Lower leg skin (tissue), 4 donors: ENCODE data around the gene CCR5. TPM values are rescaled to one million over a fixed set of nuclear protein-coding genes. Genes with fewer than 3 reads are reported as not detected.
"Not testable (repeated sequence)": the region's sequence is repeated elsewhere in the genome, so short reads cannot be mapped to it uniquely, and the experiment has no call there.

Source experiments
- DNase-seq, 2 donors: peaks; one replicate each; pipeline ENCODE4 v3.0.0-alpha.2; 2019; ENCODE audit warnings: low spot score in 2 of 2
- H3K4me3 ChIP-seq: fragments of 200-600 bp; sonication (generic); 2 replicates; pipeline ENCODE4 v1.5.1; 2017; ENCODE audit warnings: mild to moderate bottlenecking, low read depth; ENCODE audit not compliant: poor library complexity, severe bottlenecking
- POLR2A ChIP-seq, 2 donors: fragments of 450-650 bp; IDR thresholded peaks; one replicate each; pipeline ENCODE4 v1.6.1; 2016 to 2017; ENCODE audit warnings: antibody characterized with exemption in 2 of 2, mild to moderate bottlenecking in 1 of 2, moderate library complexity in 1 of 2
- WGBS, 2 donors: methylation state at CpG; one replicate each; pipeline ENCODE4 v1.1.5; 2018; 5-methylcytosine and 5-hydroxymethylcytosine counted together
- intact Hi-C: fragments of 100-400 bp; cut with DNase I; formaldehyde crosslinking; loops from one replicate; pipeline ENCODE4 v1.15.0; 2023; ENCODE audit warnings: low total_unique reads
- total RNA-seq, 4 donors: library from RNA; depleted of rRNA; stranded (reverse); fragments of >200 nt; gene quantifications; one replicate each; pipeline ENCODE4 v1.1.0, GENCODE V29; 2016
- TF ChIP-seq, protein P1 (sequence below), 3 donors: fragments of 450-650 bp; IDR thresholded peaks; one replicate each; pipeline ENCODE4 v1.5.1; 2016; ENCODE audit warnings: antibody characterized with exemption in 3 of 3, mild to moderate bottlenecking in 3 of 3, moderate library complexity in 2 of 3

The CCR5 gene
- total RNA-seq: under 1 TPM in 3 of 4 donors, not detected in 1; 0.16 to 0.55 (median 0.20) TPM

DNA sequence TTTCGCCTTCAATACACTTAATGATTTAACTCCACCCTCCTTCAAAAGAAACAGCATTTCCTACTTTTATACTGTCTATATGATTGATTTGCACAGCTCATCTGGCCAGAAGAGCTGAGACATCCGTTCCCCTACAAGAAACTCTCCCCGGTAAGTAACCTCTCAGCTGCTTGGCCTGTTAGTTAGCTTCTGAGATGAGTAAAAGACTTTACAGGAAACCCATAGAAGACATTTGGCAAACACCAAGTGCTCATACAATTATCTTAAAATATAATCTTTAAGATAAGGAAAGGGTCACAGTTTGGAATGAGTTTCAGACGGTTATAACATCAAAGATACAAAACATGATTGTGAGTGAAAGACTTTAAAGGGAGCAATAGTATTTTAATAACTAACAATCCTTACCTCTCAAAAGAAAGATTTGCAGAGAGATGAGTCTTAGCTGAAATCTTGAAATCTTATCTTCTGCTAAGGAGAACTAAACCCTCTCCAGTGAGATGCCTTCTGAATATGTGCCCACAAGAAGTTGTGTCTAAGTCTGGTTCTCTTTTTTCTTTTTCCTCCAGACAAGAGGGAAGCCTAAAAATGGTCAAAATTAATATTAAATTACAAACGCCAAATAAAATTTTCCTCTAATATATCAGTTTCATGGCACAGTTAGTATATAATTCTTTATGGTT, at the start of gene CCR5:
CCR5 (plus strand) TSS at position 108 of the 680 bp plus-strand sequence. CDS start 1,957 bp downstream, outside the sequence.
- no peak within 1 kb of the TSS for H3K4me3 ChIP-seq
- TF ChIP-seq, protein P1, sequence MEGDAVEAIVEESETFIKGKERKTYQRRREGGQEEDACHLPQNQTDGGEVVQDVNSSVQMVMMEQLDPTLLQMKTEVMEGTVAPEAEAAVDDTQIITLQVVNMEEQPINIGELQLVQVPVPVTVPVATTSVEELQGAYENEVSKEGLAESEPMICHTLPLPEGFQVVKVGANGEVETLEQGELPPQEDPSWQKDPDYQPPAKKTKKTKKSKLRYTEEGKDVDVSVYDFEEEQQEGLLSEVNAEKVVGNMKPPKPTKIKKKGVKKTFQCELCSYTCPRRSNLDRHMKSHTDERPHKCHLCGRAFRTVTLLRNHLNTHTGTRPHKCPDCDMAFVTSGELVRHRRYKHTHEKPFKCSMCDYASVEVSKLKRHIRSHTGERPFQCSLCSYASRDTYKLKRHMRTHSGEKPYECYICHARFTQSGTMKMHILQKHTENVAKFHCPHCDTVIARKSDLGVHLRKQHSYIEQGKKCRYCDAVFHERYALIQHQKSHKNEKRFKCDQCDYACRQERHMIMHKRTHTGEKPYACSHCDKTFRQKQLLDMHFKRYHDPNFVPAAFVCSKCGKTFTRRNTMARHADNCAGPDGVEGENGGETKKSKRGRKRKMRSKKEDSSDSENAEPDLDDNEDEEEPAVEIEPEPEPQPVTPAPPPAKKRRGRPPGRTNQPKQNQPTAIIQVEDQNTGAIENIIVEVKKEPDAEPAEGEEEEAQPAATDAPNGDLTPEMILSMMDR (IDR thresholded peaks at IDR 0.05): no peak
- TF ChIP-seq POLR2A (IDR thresholded peaks at IDR 0.05): no peak
- 42 to 51% methylated on average over 5 of the region's 5 CpGs for WGBS, 2 donors
- no peak for DNase-seq
- intact Hi-C loops: loop anchor here (10.0 kb wide), 1 partner anchor 436 kb away; no protein-coding TSS in a partner anchor

DNA sequence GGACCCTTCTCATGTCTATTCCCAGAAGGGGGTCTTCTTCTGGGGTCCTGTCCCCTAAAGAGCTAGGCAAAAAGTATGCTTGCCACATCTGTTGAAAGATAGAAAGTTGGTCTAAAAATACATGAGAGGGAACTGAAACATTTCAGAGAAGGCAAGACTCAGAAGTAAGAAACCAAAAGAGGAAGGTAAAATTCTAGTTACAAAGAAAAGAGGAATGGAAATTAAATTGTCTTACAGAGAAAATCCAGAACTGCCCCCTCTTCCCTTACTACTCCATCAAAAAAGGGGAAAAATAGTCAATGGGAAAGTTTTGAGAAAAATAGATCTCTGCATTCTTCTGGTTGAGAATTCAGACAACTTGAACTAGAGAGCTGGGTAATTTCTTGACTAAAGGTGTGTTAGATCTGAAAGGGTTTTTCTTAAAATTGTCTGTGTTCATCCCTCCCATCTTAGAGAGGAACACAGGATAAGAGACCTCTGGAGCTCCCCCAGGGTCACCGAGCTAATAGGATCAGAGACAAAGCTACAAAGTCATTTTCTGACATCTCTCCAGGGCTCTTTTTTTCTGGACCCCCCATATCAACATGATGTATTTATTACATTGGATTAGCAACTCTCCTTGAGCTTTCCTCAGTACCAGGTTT, 49.2 kb upstream of the CCR5 start:
- intact Hi-C loops: no loop called here
- no peak overlapping the region for H3K4me3 ChIP-seq
- no peak for DNase-seq
- TF ChIP-seq, protein P1 (IDR thresholded peaks at IDR 0.05): no peak
- no peak for TF ChIP-seq POLR2A (IDR thresholded peaks at IDR 0.05)
- 70 to 93% methylated on average over 1 of the region's 1 CpG for WGBS, 2 donors

DNA sequence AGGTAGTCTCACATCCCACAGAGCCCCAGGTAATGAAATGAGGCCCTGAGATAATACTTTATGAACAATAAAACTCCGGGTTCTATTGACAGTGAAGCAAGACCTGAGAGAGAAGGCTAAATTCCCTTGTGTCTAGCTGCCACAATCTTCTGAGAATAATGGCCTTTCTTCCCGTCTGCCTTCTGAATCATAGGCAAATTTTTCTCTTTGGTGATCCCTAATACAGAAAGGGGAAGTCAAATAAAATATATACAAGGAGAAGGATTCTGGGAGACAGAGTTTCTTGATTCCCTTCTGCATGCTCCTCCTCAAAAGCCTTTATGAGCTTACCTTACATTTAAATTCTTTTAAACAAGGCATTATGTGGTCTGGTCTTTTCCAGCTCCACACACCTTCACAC, 46.7 kb upstream of the CCR5 start:
- DNase-seq: no peak
- H3K4me3 ChIP-seq: no peak overlapping the region
- TF ChIP-seq, protein P1 (IDR thresholded peaks at IDR 0.05): no peak
- TF ChIP-seq POLR2A (IDR thresholded peaks at IDR 0.05): no peak
- WGBS, 2 donors: 72 to 81% methylated on average over 2 of the region's 2 CpGs
- intact Hi-C loops: no loop called here

DNA sequence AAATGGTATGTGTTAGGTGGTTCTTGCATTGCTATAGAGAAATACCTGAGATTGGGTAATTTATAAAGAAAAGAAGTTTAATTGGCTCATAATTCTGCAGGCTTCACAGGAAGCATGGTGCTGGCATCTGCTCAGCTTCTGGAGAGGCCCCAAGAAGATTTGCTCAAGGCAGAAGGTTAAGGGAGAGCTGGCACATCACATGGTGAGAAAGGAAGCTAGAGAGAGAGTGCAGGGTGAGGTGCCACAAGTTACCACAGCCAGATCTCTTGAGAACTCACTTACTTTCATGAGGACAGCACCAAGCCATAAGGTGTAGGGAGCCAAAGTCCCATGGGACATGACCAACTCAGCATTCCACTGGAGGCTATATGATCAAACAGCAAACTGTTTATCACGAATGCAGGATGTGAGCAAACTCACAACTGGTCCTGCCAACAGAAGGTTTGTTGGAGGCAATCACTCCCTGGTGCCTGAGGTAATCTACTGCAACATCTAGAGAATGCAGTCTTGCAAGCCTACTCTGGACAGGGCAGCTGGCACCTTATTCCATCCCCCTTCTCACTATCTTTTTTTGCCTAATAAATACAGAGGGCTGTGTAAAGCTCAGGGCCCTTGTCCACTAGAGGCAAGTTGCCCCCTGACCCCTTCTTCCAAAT, 45.0 kb upstream of the CCR5 start:
- intact Hi-C loops: no loop called here
- TF ChIP-seq, protein P1 (IDR thresholded peaks at IDR 0.05): no peak
- TF ChIP-seq POLR2A (IDR thresholded peaks at IDR 0.05): no peak
- no peak for DNase-seq
- H3K4me3 ChIP-seq: no peak overlapping the region
- 40 to 57% methylated on average over 1 of the region's 1 CpG for WGBS, 2 donors

DNA sequence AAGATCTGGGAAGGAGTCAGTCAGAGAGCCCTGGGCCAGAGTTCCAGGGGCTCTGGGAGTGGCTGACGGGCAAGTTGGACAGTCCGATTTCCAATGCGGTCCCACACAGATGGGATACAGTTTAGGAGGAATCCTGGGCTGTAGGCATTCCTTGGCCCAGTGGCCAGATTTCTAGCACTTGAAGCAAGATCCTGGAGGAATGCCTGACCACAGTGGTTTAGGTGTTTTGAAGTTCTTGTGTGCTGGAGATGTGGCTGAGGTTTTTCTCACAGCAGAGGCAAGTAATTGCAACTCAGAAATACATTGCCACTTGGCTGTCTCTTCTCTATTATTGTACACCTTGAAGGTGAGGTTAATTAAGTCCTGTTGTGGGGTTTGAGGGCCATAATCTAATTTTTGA, 40.1 kb upstream of the CCR5 start:
- intact Hi-C loops, H3K4me3 ChIP-seq, DNase-seq: not testable (repeated sequence)
- 93 to 96% methylated on average over 3 of the region's 3 CpGs for WGBS, 2 donors
